Natural killer cell treated with Interleukin-12 subunit alpha and Interleukin-12 subunit beta and Interleukin-15 and Interleukin-18, amount 100 ng/mL, for 72 hours (primary cell): ENCODE measurements around the gene MIPEP. TPM values are rescaled to one million over a fixed set of nuclear protein-coding genes. Genes with fewer than 3 reads are reported as not detected.
A peak's percentile ranks its signal among the peaks of the same experiment; 100 is the strongest.

Source experiments
- ATAC-seq, 2 donors: fragments of 150-1000 bp; cut with Tn5 transposase in 1 of 2; sonication (Bioruptor Pico), chemical (Tn5 transposase) in 1 of 2; 2 replicates each; pipeline ENCODE4 v1.10.0; 2021
- DNase-seq: peaks from one replicate; pipeline ENCODE4 v3.0.0; 2022; ENCODE audit warnings: low spot score
- H3K27ac Mint-ChIP-seq, 2 donors: 1 replicate in 1 of 2; 2 replicates in 1 of 2; pipeline ENCODE4 v1.8.0; 2022; ENCODE audit warnings: mixed read lengths in 2 of 2, mild to moderate bottlenecking in 1 of 2, moderate library complexity in 1 of 2
- H3K27me3 Mint-ChIP-seq, 2 donors: 1 replicate in 1 of 2; 2 replicates in 1 of 2; pipeline ENCODE4 v1.8.0; 2022; ENCODE audit warnings: mixed read lengths in 2 of 2
- H3K36me3 Mint-ChIP-seq: one replicate; pipeline ENCODE4 v1.8.0; 2022; ENCODE audit warnings: mixed read lengths
- H3K4me1 Mint-ChIP-seq, 2 donors: 1 replicate in 1 of 2; 2 replicates in 1 of 2; pipeline ENCODE4 v1.8.0; 2022; ENCODE audit warnings: low read depth in 2 of 2, mixed read lengths in 2 of 2, mild to moderate bottlenecking in 1 of 2
- H3K4me3 Mint-ChIP-seq: one replicate; pipeline ENCODE4 v1.8.0; 2022; ENCODE audit warnings: mixed read lengths
- H3K9me3 Mint-ChIP-seq: 2 replicates; pipeline ENCODE4 v1.8.0; 2022; ENCODE audit warnings: mixed read lengths
- total RNA-seq, 2 donors: library from RNA; stranded (reverse); gene quantifications; one replicate each; pipeline ENCODE4 v1.2.3, GENCODE V29; 2022

Gene MIPEP
- total RNA-seq, 2 donors from 2014 or later, result 12.1 to 14.5 TPM

DNA sequence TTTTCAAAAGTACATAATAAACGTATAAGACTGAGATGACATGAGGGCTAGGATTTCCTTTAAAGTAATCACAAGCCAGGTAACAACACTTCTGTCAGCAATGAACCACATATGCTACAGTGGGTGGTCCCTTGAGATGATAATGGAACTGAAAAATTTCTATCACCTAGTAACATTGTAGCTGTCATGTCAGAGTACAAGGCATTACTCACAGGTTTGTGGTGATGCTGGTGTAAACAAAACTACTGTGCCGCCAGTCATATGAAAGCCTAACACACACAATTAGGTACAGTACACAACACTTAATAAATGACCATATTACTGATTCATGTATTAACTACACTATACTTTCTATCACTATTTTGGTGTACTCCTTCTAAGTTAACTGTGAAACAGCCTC, 36.8 kb downstream of the MIPEP start:
- ATAC-seq, result no peak
- Mint-ChIP-seq H3K4me3 (no peak overlapping the region), H3K27ac (no peak overlapping the region), H3K27me3 (no peaks in the 10 kb centered on the region), H3K36me3 (peaks cover 10% of the 10 kb centered on the region), H3K9me3 (no peaks in the 10 kb centered on the region), H3K4me1 (peaks cover 6 to 11% of the 10 kb centered on the region in 2 donors)
- no peak for DNase-seq

DNA sequence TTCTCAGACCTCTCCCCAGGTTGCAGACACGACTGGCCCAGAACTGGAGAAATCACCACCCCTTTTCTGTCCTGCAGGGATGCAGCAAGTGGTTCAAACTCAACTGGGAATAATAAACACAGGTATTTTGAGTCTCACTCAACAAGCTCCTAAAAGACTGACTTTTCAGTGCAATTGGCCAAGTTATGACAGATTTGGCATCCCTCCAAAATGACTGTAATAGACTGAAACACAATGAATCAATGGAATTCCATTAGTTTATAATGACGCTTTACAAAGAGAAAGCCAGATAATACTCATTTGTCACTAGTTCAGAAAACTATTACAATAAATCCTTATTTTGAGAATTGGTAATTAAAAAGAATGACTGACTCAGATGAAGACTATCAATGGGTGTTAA, 38.1 kb downstream of the MIPEP start:
- Mint-ChIP-seq H3K27me3 (no peaks in the 10 kb centered on the region), H3K27ac (no peak overlapping the region), H3K9me3 (no peaks in the 10 kb centered on the region), H3K4me1 (peaks cover 6 to 15% of the 10 kb centered on the region in 2 donors), H3K36me3 (peaks cover 8% of the 10 kb centered on the region), H3K4me3 (no peak overlapping the region)
- DNase-seq (no peak), ATAC-seq (no peak)

GRCh38 chr13:23850134-23850533, 39.1 kb downstream of the MIPEP start:
- Mint-ChIP-seq H3K9me3 (no peaks in the 10 kb centered on the region), H3K4me3 (no peak overlapping the region)

GRCh38 chr13:23849670-23850069, 39.5 kb downstream of the MIPEP start:
- Mint-ChIP-seq H3K36me3 (peaks cover 4% of the 10 kb centered on the region), H3K9me3 (no peaks in the 10 kb centered on the region)
- ATAC-seq, result no peak

More at GRCh38 chr13:23850134-23850533, 39.1 kb downstream of the MIPEP start:
- Mint-ChIP-seq H3K27me3 (no peaks in the 10 kb centered on the region), H3K36me3 (peaks cover 4% of the 10 kb centered on the region), H3K4me1 (peaks cover 3 to 12% of the 10 kb centered on the region in 2 donors), H3K27ac (no peak overlapping the region)
- DNase-seq (no peak), ATAC-seq (no peak)

DNA sequence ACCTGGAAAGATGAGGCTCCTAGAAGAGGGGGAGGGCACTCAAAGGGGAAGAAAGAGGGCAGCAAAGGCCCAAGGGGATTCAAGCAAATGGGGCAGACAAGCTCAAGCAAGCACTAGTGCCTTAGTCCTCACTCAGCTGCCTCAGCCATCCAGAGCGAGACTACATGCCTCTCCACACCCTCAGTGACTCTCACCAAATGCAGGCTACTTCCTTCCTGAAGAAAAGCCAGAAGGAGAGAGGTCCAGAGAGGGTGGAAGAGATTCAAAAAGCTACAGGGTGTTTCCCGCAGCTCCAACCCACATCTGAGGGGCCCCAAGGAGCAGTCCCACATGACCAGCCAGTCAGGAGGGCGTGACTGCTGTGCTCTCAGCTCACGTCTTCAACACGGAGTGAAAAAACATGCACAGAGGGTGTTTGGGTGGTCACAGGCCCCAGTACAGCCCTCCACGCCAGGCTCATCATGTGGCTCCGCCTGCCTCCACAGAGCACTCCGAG, 40.5 kb downstream of the MIPEP start:
- ATAC-seq, result no peak
- H3K27ac Mint-ChIP-seq, result no peak overlapping the region
- peaks cover 9 to 19% of the 10 kb centered on the region in 2 donors for H3K4me1 Mint-ChIP-seq
- no peaks in the 10 kb centered on the region for H3K9me3 Mint-ChIP-seq
- no peak overlapping the region for H3K4me3 Mint-ChIP-seq
- DNase-seq, result no peak
- no peaks in the 10 kb centered on the region for H3K27me3 Mint-ChIP-seq
- H3K36me3 Mint-ChIP-seq, result peaks cover 4% of the 10 kb centered on the region

More at GRCh38 chr13:23849670-23850069, 39.5 kb downstream of the MIPEP start:
- Mint-ChIP-seq H3K4me1 (peaks cover 3 to 12% of the 10 kb centered on the region in 2 donors), H3K27me3 (no peaks in the 10 kb centered on the region), H3K27ac (no peak overlapping the region), H3K4me3 (no peak overlapping the region)
- no peak for DNase-seq

GRCh38 chr13:23848019-23848418, 41.2 kb downstream of the MIPEP start:
- no peaks in the 10 kb centered on the region for H3K9me3 Mint-ChIP-seq
- H3K4me1 Mint-ChIP-seq, result peaks cover 12 to 22% of the 10 kb centered on the region in 2 donors
- no peaks in the 10 kb centered on the region for H3K27me3 Mint-ChIP-seq
- no peak overlapping the region for H3K4me3 Mint-ChIP-seq
- H3K36me3 Mint-ChIP-seq, result peaks cover 4% of the 10 kb centered on the region
- ATAC-seq (no peak), DNase-seq (no peak)
- no peak overlapping the region for H3K27ac Mint-ChIP-seq

DNA sequence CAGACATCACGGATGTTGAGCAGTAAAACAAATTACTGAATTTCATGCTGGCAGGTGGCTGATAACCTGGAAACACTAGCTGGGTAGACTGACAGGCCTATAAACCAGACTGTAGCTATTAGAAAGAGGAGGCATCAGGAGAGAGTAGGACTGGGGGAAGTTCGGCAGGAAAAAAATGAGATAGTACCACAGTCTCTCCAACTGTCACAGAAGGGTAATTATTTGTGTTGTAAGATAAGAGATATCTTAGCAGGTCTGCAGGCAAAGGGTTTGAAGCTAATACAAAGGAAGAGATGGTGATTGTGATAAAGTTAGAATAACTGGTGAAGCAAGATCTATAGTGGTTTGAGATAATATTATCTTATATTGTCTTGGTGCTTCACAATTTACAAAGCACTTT, 41.7 kb downstream of the MIPEP start:
- H3K9me3 Mint-ChIP-seq, result no peaks in the 10 kb centered on the region
- ATAC-seq (no peak), DNase-seq (no peak)
- H3K36me3 Mint-ChIP-seq, result peaks cover 4% of the 10 kb centered on the region
- H3K27ac Mint-ChIP-seq, result no peak overlapping the region
- H3K27me3 Mint-ChIP-seq, result no peaks in the 10 kb centered on the region
- peaks cover 12 to 22% of the 10 kb centered on the region in 2 donors for H3K4me1 Mint-ChIP-seq
- H3K4me3 Mint-ChIP-seq, result no peak overlapping the region

GRCh38 chr13:23845105-23845725, 44.0 kb downstream of the MIPEP start:
- no peak for DNase-seq
- H3K27ac Mint-ChIP-seq, result no peak overlapping the region

GRCh38 chr13:23844132-23844531, 45.1 kb downstream of the MIPEP start:
- no peaks in the 10 kb centered on the region for H3K36me3 Mint-ChIP-seq
- ATAC-seq (peak; percentile 17 to 24), DNase-seq (no peak)
- no peaks in the 10 kb centered on the region for H3K27me3 Mint-ChIP-seq
- H3K4me3 Mint-ChIP-seq, result no peak overlapping the region
- peaks cover 12 to 22% of the 10 kb centered on the region in 2 donors for H3K4me1 Mint-ChIP-seq
- H3K9me3 Mint-ChIP-seq, result no peaks in the 10 kb centered on the region
- no peak overlapping the region for H3K27ac Mint-ChIP-seq

More at GRCh38 chr13:23845105-23845725, 44.0 kb downstream of the MIPEP start:
- peaks cover 12 to 22% of the 10 kb centered on the region in 2 donors for H3K4me1 Mint-ChIP-seq
- no peak overlapping the region for H3K4me3 Mint-ChIP-seq
- H3K36me3 Mint-ChIP-seq, result no peaks in the 10 kb centered on the region
- H3K27me3 Mint-ChIP-seq, result no peaks in the 10 kb centered on the region
- no peak for ATAC-seq
- no peaks in the 10 kb centered on the region for H3K9me3 Mint-ChIP-seq

DNA sequence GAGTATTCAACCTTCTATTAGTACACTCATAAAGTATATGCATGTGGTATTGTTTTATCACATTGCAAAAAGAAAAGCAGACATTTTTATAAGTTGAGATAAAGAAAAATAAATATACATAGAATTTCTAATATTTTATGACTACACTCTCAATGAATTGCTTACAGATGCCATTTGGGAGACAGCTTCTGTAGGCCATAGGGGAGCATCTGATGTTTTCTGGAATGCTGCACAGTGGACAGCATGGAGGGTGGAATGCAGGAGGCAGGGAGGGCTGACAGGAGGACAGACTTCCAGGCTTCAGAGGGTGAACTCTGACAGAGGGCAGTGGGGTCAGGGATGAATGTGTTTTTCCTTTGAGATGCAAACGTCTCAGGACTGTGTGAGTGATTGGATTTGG, 45.8 kb downstream of the MIPEP start:
- Mint-ChIP-seq H3K9me3 (no peaks in the 10 kb centered on the region), H3K4me1 (peaks cover 12 to 20% of the 10 kb centered on the region in 2 donors), H3K4me3 (no peak overlapping the region), H3K27ac (no peak overlapping the region), H3K27me3 (no peaks in the 10 kb centered on the region), H3K36me3 (no peaks in the 10 kb centered on the region)
- DNase-seq (no peak), ATAC-seq (peak in 1 of 2 donors; percentile 32)

- H3K9me3 Mint-ChIP-seq, result no peaks in the 10 kb centered on the region
Measured at GRCh38 chr13:23842406-23842805, 46.8 kb downstream of the MIPEP start.

GRCh38 chr13:23833733-23834611, 55.2 kb downstream of the MIPEP start:
- Mint-ChIP-seq H3K36me3 (peaks cover 4% of the 10 kb centered on the region), H3K4me3 (no peak overlapping the region), H3K4me1 (peaks cover 0 to 2% of the 10 kb centered on the region in 2 donors), H3K27ac (no peak overlapping the region), H3K9me3 (no peaks in the 10 kb centered on the region), H3K27me3 (no peaks in the 10 kb centered on the region)
- no peak for ATAC-seq
- no peak for DNase-seq

More at GRCh38 chr13:23842406-23842805, 46.8 kb downstream of the MIPEP start:
- Mint-ChIP-seq H3K4me1 (peaks cover 12 to 16% of the 10 kb centered on the region in 2 donors), H3K4me3 (no peak overlapping the region), H3K27ac (no peak overlapping the region), H3K27me3 (no peaks in the 10 kb centered on the region), H3K36me3 (no peaks in the 10 kb centered on the region)
- no peak for ATAC-seq
- no peak for DNase-seq

DNA sequence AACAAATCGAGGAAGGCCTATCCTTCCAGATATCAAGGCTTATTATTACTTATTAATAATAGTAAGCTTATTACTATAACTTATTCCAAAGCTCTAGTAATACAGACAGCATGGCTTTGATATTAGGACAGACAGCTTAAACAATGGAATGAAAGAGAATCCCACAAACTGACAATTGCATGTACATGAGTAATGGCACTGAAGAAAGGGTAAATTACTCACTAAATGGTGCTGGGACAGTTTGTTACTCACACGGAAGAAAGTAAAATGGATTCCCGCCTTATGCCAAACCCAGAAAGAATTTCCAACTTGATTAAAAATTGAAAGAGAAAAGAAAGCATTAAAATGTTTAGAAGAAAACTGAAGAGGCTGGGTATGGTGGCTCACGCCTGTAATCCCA, 60.3 kb downstream of the MIPEP start:
- Mint-ChIP-seq H3K9me3 (no peaks in the 10 kb centered on the region), H3K4me3 (no peak overlapping the region), H3K36me3 (no peaks in the 10 kb centered on the region), H3K4me1 (no peaks in the 10 kb centered on the region), H3K27ac (no peak overlapping the region), H3K27me3 (no peaks in the 10 kb centered on the region)
- no peak for ATAC-seq
- no peak for DNase-seq

DNA sequence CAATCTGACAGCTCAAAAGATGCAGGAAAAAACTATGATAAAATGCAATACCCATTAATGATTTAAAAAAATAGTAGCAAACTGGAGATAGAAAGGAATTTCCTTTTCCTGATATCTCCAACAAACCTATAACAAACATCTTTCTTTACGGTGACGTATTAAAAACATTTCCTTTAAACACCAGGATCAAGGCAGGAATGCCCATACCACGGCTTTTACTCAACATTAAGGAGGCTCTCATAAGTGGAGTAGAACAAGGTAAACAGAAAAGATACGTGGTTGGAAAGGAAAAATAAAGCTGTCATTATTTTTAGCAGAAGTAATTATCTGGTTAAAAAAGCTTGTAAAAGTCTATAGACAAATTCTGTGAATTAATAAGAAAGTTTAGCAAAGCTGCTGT, 61.1 kb downstream of the MIPEP start:
- Mint-ChIP-seq H3K27me3 (no peaks in the 10 kb centered on the region), H3K4me1 (no peaks in the 10 kb centered on the region), H3K9me3 (no peaks in the 10 kb centered on the region), H3K4me3 (no peak overlapping the region), H3K36me3 (no peaks in the 10 kb centered on the region), H3K27ac (no peak overlapping the region)
- DNase-seq (no peak), ATAC-seq (no peak)
